ENCODE data around the gene ZDHHC5.
"Not testable (repeated sequence)": the region's sequence is repeated elsewhere in the genome, so short reads cannot be mapped to it uniquely, and the experiment has no call there.

The ZDHHC5 gene

DNA sequence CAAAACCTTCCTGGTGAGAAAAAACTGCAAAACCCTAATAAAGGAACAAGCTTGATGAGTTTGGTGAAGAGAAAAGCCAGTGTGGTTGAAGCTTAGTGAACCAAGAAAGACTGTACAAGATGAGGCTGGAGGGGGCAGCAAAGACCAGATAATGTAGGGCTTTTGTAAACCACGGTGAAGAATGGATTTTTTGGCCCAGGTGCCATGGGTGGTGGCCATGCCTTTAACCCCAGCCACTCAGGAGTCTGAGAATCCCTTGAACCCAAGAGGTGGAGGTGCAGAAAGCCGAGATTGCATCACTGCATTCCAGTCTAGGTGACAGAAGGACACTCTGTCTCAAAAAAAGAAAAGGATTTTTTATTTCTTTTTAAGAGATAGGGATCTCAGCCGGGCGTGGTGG, 5.0 kb upstream of the ZDHHC5 start:
- no peaks in the 10 kb centered on the region for H3K27me3 Mint-ChIP-seq
- H3K27ac Mint-ChIP-seq = no peak overlapping the region
- peaks cover 18 to 19% of the 10 kb centered on the region in 2 donors for H3K4me1 Mint-ChIP-seq (ENCODE audit: low read depth in 2 of 2)
- H3K36me3 Mint-ChIP-seq (ENCODE audit: insufficient read depth) = peaks cover 53% of the 10 kb centered on the region
- ATAC-seq (replicated peaks) (no peak), DNase-seq (no peak)
- no peak overlapping the region for H3K4me3 Mint-ChIP-seq
- H3K9me3 Mint-ChIP-seq = no peaks in the 10 kb centered on the region

DNA sequence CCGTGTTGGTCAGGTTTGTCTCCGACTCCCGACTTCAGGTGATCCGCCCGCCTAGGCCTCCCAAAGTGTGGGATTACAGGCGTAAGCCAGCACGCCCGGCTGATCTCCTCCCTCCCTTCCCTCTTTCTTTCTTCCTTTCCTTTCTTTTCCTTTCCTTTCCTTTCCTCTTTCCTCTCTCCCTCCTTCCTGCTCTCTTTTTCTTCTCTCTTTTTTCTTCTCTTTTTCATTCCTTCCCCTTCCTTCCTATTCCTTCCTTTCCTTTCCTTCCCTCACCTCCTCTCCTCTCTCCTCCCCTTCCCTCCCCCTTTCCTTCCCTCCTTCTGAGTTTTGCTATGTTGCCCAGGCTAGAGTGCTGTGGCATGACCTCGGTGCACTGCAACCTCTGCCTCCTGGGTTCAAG, 3.9 kb upstream of the ZDHHC5 start:
- ATAC-seq (replicated peaks) = no peak
- H3K4me1 Mint-ChIP-seq (ENCODE audit: low read depth in 2 of 2) = peaks cover 14 to 19% of the 10 kb centered on the region in 2 donors
- H3K36me3 Mint-ChIP-seq (ENCODE audit: insufficient read depth) = peaks cover 61% of the 10 kb centered on the region
- no peaks in the 10 kb centered on the region for H3K27me3 Mint-ChIP-seq
- H3K4me3 Mint-ChIP-seq = no peak overlapping the region
- H3K27ac Mint-ChIP-seq = no peak overlapping the region
- no peak for DNase-seq
- no peaks in the 10 kb centered on the region for H3K9me3 Mint-ChIP-seq

DNA sequence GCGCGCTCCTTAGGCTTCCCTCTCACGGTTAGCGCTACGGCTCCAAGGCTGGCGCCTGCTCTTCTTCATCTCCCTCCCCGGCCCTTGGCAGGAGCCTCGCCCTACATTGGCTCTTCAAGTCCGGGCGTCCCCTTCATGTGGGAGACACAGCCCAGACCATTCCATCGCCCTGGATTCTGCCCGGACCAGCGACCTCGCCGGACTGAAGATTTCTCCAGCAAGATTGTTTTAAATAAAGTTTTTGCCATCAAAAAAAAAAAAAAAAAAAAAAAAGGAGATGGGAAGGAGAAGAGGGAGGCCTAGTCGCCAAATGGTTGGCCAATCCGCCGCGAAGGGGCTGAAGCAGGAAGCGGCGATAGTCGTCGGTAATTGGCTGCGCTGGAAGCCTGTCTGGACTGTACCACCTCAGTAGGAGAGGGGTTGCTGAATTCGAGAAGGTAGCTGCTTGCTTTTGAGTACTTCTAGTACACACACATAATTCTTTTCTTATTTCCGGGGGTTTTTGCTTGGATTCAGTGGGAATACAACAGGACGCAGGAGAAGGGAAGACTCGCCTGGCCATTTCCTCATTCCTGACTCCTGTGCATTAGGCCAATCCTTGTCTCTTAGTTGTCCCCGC, 688 bp upstream of the ZDHHC5 start:
- H3K36me3 Mint-ChIP-seq (ENCODE audit: insufficient read depth) = peaks cover 41% of the 10 kb centered on the region
- H3K27me3 Mint-ChIP-seq = no peaks in the 10 kb centered on the region
- peak overlapping the region; percentile 98 to 99 for H3K27ac Mint-ChIP-seq
- DNase-seq = peak in 2 of 3 experiments; percentile 86 to 91
- H3K4me1 Mint-ChIP-seq (ENCODE audit: low read depth in 2 of 2) = peaks cover 32 to 34% of the 10 kb centered on the region in 2 donors
- peak; percentile 67 for ATAC-seq (replicated peaks)
- H3K4me3 Mint-ChIP-seq = peak overlapping the region; percentile 98 to 99
- H3K9me3 Mint-ChIP-seq = no peaks in the 10 kb centered on the region

DNA sequence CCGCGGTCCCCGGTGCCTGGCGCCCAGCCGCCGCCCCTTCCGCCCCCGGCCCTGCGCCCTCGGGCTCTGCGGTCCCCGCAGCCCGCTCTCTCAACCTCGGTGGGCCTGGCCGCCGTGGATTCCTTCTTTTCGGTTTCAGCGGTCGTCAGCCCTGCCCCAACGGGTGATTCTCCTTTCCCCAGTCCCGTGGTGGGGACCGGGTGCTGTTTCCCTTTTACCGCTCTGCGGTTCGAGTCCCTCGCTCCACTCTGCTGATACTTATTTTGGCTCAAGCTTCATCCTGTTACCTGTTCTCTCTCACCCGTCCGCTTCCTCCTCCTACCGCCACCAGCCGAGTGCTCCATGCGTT, 494 bp downstream of the ZDHHC5 start:
- DNase-seq = peak in 1 of 3 experiments; percentile 47
- Mint-ChIP-seq H3K9me3 (no peaks in the 10 kb centered on the region), H3K36me3 (ENCODE audit: insufficient read depth) (peaks cover 45% of the 10 kb centered on the region), H3K4me1 (ENCODE audit: low read depth in 2 of 2) (peaks cover 35 to 42% of the 10 kb centered on the region in 2 donors), H3K27me3 (no peaks in the 10 kb centered on the region), H3K27ac (peak overlapping the region; percentile 98 to 99), H3K4me3 (peak overlapping the region; percentile 98 to 99)
- peak; percentile 1 for ATAC-seq (replicated peaks)

DNA sequence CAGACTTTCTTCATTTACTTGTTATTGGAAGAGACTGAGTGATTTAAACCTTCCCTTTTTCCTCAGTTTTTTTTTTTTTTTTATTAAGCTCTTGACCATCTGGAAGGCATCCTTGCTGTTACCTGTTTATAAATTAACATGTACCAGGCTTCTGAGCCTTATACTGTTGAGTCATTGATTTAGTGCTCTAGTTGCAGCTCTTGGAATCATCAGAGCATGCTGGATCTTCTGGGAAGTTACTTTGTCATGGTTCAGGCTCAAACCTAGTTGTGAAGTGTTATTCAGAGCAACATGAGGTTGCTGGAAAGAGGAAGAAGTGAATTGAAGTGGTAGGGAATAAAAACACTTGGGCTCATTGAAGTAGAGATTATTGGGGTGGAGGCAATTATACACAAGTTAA, 6.3 kb downstream of the ZDHHC5 start:
- no peak for DNase-seq
- H3K27me3 Mint-ChIP-seq = no peaks in the 10 kb centered on the region
- H3K9me3 Mint-ChIP-seq = no peaks in the 10 kb centered on the region
- H3K27ac Mint-ChIP-seq = peak overlapping the region in 1 of 2 donors; percentile 22
- H3K36me3 Mint-ChIP-seq (ENCODE audit: insufficient read depth) = peaks cover 65% of the 10 kb centered on the region
- H3K4me3 Mint-ChIP-seq = no peak overlapping the region
- ATAC-seq (replicated peaks) = no peak
- H3K4me1 Mint-ChIP-seq (ENCODE audit: low read depth in 2 of 2) = peaks cover 48 to 49% of the 10 kb centered on the region in 2 donors

DNA sequence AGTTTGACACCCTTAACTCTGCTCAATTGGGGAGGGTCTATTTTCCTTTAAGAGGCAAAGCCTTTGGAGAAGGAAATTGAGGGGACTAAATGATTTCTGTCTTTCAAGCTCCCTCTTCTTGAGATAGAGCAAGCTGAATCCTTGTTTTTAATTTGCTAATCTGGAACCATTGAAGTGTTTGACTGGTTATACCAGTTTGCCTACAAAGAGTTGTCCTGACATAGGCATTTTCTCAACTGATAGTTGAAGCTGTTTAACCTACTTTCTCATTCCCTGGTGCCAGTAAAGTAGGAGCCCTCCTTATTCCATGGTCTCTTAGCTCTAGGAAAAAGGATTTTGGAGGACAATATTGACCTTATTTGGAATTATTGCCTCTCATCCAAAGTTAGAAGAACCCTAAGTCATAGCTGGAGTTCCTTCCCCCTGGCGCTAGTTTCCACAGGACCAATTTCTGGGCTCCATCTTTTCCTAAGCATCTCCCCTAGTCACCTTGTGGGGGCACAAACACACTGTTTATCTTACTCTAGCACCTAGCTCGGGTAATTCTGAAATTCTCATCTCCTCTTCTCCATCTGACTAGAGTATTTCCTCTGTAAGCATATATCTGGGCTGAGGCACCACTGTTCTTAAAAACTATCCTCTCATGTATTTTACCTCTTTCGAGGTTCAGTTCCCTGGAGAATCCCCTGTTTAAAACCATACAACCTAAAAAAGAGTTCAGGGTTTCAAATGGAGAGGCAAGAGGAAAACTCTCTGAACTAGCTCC, 7.4 kb downstream of the ZDHHC5 start:
- H3K4me3 Mint-ChIP-seq = peak overlapping the region in 1 of 2 donors; percentile 32
- H3K9me3 Mint-ChIP-seq = no peaks in the 10 kb centered on the region
- DNase-seq = no peak
- H3K36me3 Mint-ChIP-seq (ENCODE audit: insufficient read depth) = peaks cover 73% of the 10 kb centered on the region
- H3K27me3 Mint-ChIP-seq = no peaks in the 10 kb centered on the region
- ATAC-seq (replicated peaks) = no peak
- H3K27ac Mint-ChIP-seq = peak overlapping the region; percentile 22 to 46
- peaks cover 43 to 50% of the 10 kb centered on the region in 2 donors for H3K4me1 Mint-ChIP-seq (ENCODE audit: low read depth in 2 of 2)

DNA sequence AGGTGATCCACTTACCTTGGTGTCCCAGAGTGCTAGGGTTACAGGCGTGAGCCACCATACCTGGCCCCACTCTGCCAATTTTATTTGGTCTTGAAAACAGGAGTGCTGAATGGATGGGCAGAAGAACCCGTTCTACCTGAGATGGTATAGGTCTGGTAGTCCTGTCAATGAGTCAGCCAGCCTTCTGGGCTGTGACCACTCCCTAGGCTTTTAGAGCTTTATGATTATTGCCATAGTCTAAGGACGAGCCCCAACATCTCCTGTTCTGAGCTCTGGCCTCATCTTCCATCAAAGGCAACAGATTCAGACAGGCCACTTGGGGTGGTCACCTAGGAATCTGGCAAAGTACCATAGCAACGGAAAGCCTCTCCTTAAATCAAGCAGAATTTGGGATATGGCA, 11.5 kb downstream of the ZDHHC5 start:
- peaks cover 66% of the 10 kb centered on the region for H3K36me3 Mint-ChIP-seq (ENCODE audit: insufficient read depth)
- H3K27ac Mint-ChIP-seq = no peak overlapping the region
- H3K27me3 Mint-ChIP-seq = no peaks in the 10 kb centered on the region
- H3K4me1 Mint-ChIP-seq (ENCODE audit: low read depth in 2 of 2) = peaks cover 37 to 56% of the 10 kb centered on the region in 2 donors
- H3K9me3 Mint-ChIP-seq = no peaks in the 10 kb centered on the region
- DNase-seq (no peak), ATAC-seq (replicated peaks) (no peak)
- H3K4me3 Mint-ChIP-seq = no peak overlapping the region

DNA sequence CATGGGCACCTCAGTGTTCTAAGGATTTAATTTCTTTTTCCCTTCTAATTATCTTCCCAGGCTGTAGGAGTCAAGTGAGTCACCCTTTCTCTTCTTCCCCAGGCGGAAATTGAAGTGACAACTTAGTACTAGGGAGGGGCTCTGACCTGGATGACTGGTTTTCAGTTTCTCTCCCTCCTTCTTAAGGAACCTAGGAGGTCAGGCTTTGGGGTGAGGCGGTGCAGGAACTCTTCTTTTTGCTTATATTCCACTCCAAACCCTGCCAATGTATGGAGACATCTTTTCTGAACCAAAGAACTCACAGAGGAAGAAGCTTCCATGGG, 12.6 kb downstream of the ZDHHC5 start:
- no peak for ATAC-seq (replicated peaks)
- Mint-ChIP-seq H3K9me3 (no peaks in the 10 kb centered on the region), H3K4me1 (ENCODE audit: low read depth in 2 of 2) (peaks cover 31 to 52% of the 10 kb centered on the region in 2 donors), H3K27me3 (no peaks in the 10 kb centered on the region), H3K27ac (peak overlapping the region; percentile 75 to 88), H3K4me3 (no peak overlapping the region), H3K36me3 (ENCODE audit: insufficient read depth) (peaks cover 70% of the 10 kb centered on the region)
- DNase-seq = no peak

DNA sequence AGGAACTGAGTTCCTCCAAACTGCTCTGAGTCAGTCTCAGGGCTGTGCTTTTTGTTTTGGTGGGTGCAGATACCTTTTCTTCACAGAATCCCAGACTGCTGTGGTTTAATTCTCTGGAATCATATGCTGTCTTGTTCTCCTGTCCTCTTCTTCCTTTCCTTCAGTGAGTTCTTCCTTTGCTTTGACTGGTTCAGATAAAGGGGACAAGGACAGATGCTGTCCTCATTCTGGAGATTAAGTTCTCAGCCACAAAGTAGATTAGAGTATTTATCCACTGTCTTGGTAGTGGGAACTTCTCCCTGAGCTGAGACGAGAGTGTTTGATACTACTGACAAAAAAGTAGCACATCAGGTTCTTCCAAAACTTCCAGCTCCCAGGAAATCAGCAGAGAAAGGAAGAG, 13.3 kb downstream of the ZDHHC5 start:
- peak overlapping the region; percentile 83 to 88 for H3K27ac Mint-ChIP-seq
- DNase-seq = no peak
- peaks cover 26 to 45% of the 10 kb centered on the region in 2 donors for H3K4me1 Mint-ChIP-seq (ENCODE audit: low read depth in 2 of 2)
- ATAC-seq (replicated peaks) = no peak
- no peaks in the 10 kb centered on the region for H3K27me3 Mint-ChIP-seq
- no peaks in the 10 kb centered on the region for H3K9me3 Mint-ChIP-seq
- H3K4me3 Mint-ChIP-seq = no peak overlapping the region
- peaks cover 72% of the 10 kb centered on the region for H3K36me3 Mint-ChIP-seq (ENCODE audit: insufficient read depth)

DNA sequence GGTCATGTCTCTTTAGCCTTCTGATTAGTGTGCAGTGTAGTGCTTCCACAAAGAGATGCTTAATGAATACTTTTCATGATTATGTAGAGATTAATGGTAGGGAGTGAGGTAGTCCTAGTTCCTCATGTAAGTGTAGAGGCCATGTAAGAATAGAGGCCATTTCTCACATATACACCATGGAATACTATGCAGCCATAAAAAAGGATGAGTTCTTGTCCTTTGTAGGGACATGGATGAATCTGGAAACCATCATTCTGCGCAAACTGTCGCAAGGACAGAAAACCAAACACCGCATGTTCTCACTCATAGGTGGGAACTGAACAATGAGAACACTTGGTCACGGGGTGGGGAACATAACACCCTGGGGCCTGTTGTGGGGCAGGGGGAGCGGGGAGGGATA, 22.6 kb downstream of the ZDHHC5 start:
- H3K4me3 Mint-ChIP-seq; H3K27ac Mint-ChIP-seq; H3K27me3 Mint-ChIP-seq; H3K9me3 Mint-ChIP-seq; H3K4me1 Mint-ChIP-seq (ENCODE audit: low read depth in 2 of 2); ATAC-seq (replicated peaks); DNase-seq: not testable (repeated sequence)
- peaks cover 89% of the 10 kb centered on the region for H3K36me3 Mint-ChIP-seq (ENCODE audit: insufficient read depth)

DNA sequence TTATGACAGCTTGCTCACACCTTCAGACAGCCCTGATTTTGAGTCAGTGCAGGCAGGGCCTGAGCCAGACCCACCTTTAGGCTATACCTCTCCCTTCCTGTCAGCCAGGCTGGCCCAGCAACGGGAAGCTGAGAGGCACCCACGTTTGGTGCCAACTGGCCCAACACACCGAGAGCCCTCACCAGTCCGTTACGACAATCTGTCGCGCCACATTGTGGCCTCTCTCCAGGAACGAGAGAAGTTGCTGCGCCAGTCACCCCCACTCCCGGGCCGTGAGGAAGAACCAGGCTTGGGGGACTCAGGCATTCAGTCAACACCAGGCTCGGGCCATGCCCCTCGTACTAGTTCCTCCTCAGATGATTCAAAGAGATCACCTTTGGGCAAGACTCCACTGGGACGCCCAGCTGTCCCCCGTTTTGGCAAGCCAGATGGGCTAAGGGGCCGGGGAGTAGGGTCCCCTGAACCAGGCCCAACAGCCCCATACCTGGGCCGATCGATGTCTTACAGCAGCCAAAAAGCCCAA, 31.0 kb downstream of the ZDHHC5 start:
- H3K4me1 Mint-ChIP-seq (ENCODE audit: low read depth in 2 of 2) = no peaks in the 10 kb centered on the region
- H3K27ac Mint-ChIP-seq = peak overlapping the region in 1 of 2 donors; percentile 18
- H3K36me3 Mint-ChIP-seq (ENCODE audit: insufficient read depth) = peaks cover 94% of the 10 kb centered on the region
- ATAC-seq (replicated peaks) = no peak
- H3K4me3 Mint-ChIP-seq = no peak overlapping the region
- H3K27me3 Mint-ChIP-seq = no peaks in the 10 kb centered on the region
- H3K9me3 Mint-ChIP-seq = no peaks in the 10 kb centered on the region
- DNase-seq = no peak

DNA sequence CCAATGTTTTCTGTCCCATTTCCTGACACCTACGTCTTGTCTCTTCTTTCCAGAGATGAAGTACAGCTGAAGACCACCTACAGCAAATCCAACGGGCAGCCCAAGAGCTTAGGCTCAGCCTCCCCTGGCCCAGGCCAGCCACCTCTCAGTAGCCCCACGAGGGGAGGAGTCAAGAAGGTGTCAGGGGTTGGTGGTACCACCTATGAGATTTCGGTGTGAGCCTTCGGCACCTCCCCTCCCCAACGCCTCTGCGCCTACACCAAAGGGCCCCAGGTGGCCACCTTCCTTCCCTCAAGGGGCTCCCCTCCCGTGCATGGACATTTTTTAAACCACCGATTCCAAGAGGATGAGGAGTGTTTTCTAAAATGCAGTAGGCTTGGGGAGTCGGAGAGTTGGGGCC, 31.9 kb downstream of the ZDHHC5 start:
- H3K27ac Mint-ChIP-seq = peak overlapping the region in 1 of 2 donors; percentile 21
- no peaks in the 10 kb centered on the region for H3K27me3 Mint-ChIP-seq
- no peaks in the 10 kb centered on the region for H3K4me1 Mint-ChIP-seq (ENCODE audit: low read depth in 2 of 2)
- DNase-seq = no peak
- ATAC-seq (replicated peaks) = no peak
- no peak overlapping the region for H3K4me3 Mint-ChIP-seq
- peaks cover 89% of the 10 kb centered on the region for H3K36me3 Mint-ChIP-seq (ENCODE audit: insufficient read depth)
- H3K9me3 Mint-ChIP-seq = no peaks in the 10 kb centered on the region

DNA sequence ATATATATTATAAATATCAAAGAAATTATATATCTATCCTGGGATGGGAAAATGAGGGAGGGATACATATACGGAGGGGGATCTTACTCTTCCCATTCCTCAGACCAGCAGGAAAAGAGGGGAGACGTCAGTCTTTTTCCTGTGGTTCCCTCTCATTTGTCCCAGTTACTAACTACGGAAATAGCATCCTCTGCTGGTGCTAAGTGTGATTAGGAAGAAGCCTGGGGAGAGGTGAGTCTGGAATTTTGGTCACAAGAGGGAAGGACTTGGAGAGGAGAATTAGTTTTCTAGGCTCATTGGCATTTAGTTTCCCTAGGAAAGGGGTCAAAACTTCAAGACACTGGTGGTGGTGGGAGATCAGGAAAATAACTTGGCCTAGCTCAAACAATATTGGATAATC, 32.5 kb downstream of the ZDHHC5 start:
- Mint-ChIP-seq H3K4me3 (no peak overlapping the region), H3K4me1 (ENCODE audit: low read depth in 2 of 2) (no peaks in the 10 kb centered on the region), H3K27me3 (no peaks in the 10 kb centered on the region), H3K27ac (peak overlapping the region in 1 of 2 donors; percentile 21), H3K9me3 (no peaks in the 10 kb centered on the region), H3K36me3 (ENCODE audit: insufficient read depth) (peaks cover 86% of the 10 kb centered on the region)
- DNase-seq = no peak
- ATAC-seq (replicated peaks) = no peak

DNA sequence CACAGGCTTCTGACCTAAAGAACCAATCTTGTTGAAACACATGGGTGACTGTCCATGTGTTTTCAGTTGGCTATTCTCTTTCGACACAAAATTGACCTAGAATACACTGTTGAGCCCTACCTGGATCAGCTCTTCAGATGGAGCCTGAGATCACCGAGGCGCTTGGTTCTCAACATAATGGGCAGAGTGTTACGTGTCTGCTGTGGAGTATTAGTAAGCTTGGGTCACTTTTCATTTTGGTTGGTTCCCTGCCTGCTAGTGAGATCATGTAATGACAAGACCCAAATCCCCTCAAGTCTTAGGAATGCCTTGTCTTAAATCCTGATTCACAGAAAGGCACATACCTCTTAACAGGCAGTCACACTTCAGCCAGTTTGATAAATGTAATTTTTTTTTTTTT, 35.4 kb downstream of the ZDHHC5 start:
- Mint-ChIP-seq H3K9me3 (no peaks in the 10 kb centered on the region), H3K27ac (no peak overlapping the region), H3K27me3 (no peaks in the 10 kb centered on the region), H3K36me3 (ENCODE audit: insufficient read depth) (peaks cover 60% of the 10 kb centered on the region), H3K4me1 (ENCODE audit: low read depth in 2 of 2) (peaks cover 0 to 3% of the 10 kb centered on the region in 2 donors), H3K4me3 (no peak overlapping the region)
- ATAC-seq (replicated peaks) (no peak), DNase-seq (no peak)

Data from effector memory CD8-positive, alpha-beta T cell (primary cell).